Measurements from ENCODE around the gene EPS15. TPM values are rescaled to one million over a fixed set of nuclear protein-coding genes. Genes with fewer than 3 reads are reported as not detected.
A peak's percentile ranks its signal among the peaks of the same experiment; 100 is the strongest.

Gene EPS15
- polyA plus RNA-seq, 1 of the 3 experiments (the other 2 are of a cell fraction) = 17.0 TPM

- TF ChIP-seq, protein P1, sequence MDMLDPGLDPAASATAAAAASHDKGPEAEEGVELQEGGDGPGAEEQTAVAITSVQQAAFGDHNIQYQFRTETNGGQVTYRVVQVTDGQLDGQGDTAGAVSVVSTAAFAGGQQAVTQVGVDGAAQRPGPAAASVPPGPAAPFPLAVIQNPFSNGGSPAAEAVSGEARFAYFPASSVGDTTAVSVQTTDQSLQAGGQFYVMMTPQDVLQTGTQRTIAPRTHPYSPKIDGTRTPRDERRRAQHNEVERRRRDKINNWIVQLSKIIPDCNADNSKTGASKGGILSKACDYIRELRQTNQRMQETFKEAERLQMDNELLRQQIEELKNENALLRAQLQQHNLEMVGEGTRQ (IDR thresholded peaks at IDR 0.05; ENCODE audit: borderline replicate concordance, low read depth, low read length) = no peak
- TF ChIP-seq NRF1 (IDR thresholded peaks at IDR 0.05; ENCODE audit: low read depth, low read length) = no peak
- no peak for TF ChIP-seq TEAD4 (IDR thresholded peaks at IDR 0.05; ENCODE audit: borderline replicate concordance, insufficient read depth)
- TF ChIP-seq JUND (IDR thresholded peaks at IDR 0.05) = no peak
Observed at GRCh38 chr1:51422367-51423072, 96.5 kb downstream of the EPS15 start (continued).

GRCh38 chr1:51421964-51422363 lies 97.1 kb downstream of the EPS15 start:
- CTCF ChIA-PET = interaction anchor here (0.6 to 0.9 kb wide), 2 partner anchors 119 to 145 kb away, joined by 3 read pairs; no protein-coding TSS in a partner anchor
- H3K36me3 ChIP-seq (replicated peaks in 1 of 2; ENCODE audit: control insufficient read depth in 1 of 2, insufficient read depth in 2 of 2, low read length in 1 of 2) = peaks cover 29 to 51% of the 10 kb centered on the region in 2 experiments
- no peaks in the 10 kb centered on the region for H3K9me3 ChIP-seq
- H3K9ac ChIP-seq = no peak overlapping the region
- H3K4me3 ChIP-seq (ENCODE audit: low read depth in 2 of 2, low read length in 1 of 2) = peak overlapping the region in 1 of 2 experiments; percentile 35; a peak in 2 of 4 replicates
- H3F3A ChIP-seq (replicated peaks; ENCODE audit: insufficient read depth) = peaks cover 22% of the 10 kb centered on the region
- H3K4me2 ChIP-seq = peak overlapping the region; percentile 38; the same call in 1 of the 2 replicates
- POLR2A ChIA-PET = no interaction called here
- no peaks in the 10 kb centered on the region for H3K9me2 ChIP-seq
- no peaks in the 10 kb centered on the region; the same call in 1 of the 2 replicates for H3K79me2 ChIP-seq (ENCODE audit: insufficient read depth)
- H4K20me1 ChIP-seq (ENCODE audit: insufficient read depth) = no peaks in the 10 kb centered on the region
- peak; percentile 100 for TF ChIP-seq RFX5 (IDR thresholded peaks at IDR 0.05; ENCODE audit: low read length)
- peak in 1 of 2 experiments; percentile 24; a peak in 1 of 4 replicates for TF ChIP-seq EP300 (IDR thresholded peaks at IDR 0.05; ENCODE audit: borderline replicate concordance in 1 of 2, low read depth in 1 of 2, low read length in 1 of 2)
- TF ChIP-seq TEAD4 (IDR thresholded peaks at IDR 0.05; ENCODE audit: borderline replicate concordance, insufficient read depth) = no peak
- H2AFZ ChIP-seq (ENCODE audit: low read depth) = no peak overlapping the region
- H3K27ac ChIP-seq (ENCODE audit: low read depth in 2 of 2, low read length in 1 of 2) = peak overlapping the region; percentile 36 to 55; a peak in 3 of 4 replicates
- H3K4me1 ChIP-seq (ENCODE audit: control insufficient read depth in 1 of 2, insufficient read depth in 2 of 2, low read depth in 1 of 2, low read length in 1 of 2) = peaks cover 2 to 33% of the 10 kb centered on the region in 2 experiments; a peak in 3 of 4 replicates
- peak; percentile 65 for DNase-seq
- no peaks in the 10 kb centered on the region for H3K27me3 ChIP-seq (ENCODE audit: insufficient read depth)

DNA sequence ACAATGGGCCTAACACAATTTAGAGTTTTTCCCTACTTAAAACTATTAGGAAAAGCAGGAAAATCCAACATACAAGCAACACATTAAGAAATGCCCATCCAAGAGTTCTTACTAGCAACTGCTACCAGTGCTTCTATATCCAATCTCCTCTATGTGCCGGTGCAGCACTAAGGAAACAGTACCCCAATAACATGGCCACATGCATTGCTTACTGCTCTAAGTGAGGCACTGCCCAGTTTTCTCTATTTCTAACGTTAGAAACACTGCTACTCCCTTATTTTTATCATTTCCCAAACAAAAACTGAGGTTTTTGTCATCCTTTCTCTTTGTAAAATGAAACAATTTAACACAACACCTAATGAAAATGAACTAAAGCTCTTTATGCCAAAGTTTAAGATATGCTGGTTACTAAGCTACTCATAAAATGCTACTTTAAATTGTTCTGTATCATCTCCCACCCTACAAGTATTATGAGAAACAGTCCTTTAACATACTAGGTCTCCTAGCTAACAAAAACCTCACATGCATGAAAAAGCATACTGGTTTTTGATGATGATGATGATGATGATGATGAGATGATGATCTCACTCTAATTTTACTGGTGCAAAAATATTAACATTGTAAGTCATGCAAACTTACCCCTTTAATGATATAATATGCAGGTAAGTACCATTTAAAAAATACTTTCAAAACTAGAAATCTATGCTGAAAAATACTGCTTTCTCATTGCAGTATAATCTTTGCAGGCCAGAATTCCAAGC lies 98.0 kb downstream of the EPS15 start:
- Histone ChIP-seq H3K9ac (no peak overlapping the region), H3K4me1 (ENCODE audit: control insufficient read depth in 1 of 2, insufficient read depth in 2 of 2, low read depth in 1 of 2, low read length in 1 of 2) (peaks cover 2 to 35% of the 10 kb centered on the region in 2 experiments; a peak in 3 of 4 replicates), H4K20me1 (ENCODE audit: insufficient read depth) (no peaks in the 10 kb centered on the region), H3K4me3 (ENCODE audit: low read depth in 2 of 2, low read length in 1 of 2) (peak overlapping the region in 1 of 2 experiments; percentile 35; a peak in 2 of 4 replicates), H3K27ac (ENCODE audit: low read depth in 2 of 2, low read length in 1 of 2) (peak overlapping the region in 1 of 2 experiments; percentile 55; a peak in 2 of 4 replicates), H3K4me2 (no peak overlapping the region), H3K9me3 (no peaks in the 10 kb centered on the region), H3K27me3 (ENCODE audit: insufficient read depth) (no peaks in the 10 kb centered on the region), H3K36me3 (replicated peaks in 1 of 2; ENCODE audit: control insufficient read depth in 1 of 2, insufficient read depth in 2 of 2, low read length in 1 of 2) (peaks cover 29 to 54% of the 10 kb centered on the region in 2 experiments), H2AFZ (ENCODE audit: low read depth) (no peak overlapping the region), H3F3A (replicated peaks; ENCODE audit: insufficient read depth) (peaks cover 22% of the 10 kb centered on the region), H3K9me2 (no peaks in the 10 kb centered on the region), H3K79me2 (ENCODE audit: insufficient read depth) (no peaks in the 10 kb centered on the region; the same call in 1 of the 2 replicates)
- ChIA-PET POLR2A (no interaction called here), CTCF (interaction anchor here (0.6 kb wide), 1 partner anchor 119 kb away, joined by 3 read pairs; no protein-coding TSS in a partner anchor)
- 69% methylated on average over 2 of the region's 2 CpGs for WGBS (ENCODE audit: low lambda C conversion rate)
- no peak for TF ChIP-seq SMC3 (IDR thresholded peaks at IDR 0.05; ENCODE audit: low read depth, low read length)
- no peak for TF ChIP-seq TAF1 (IDR thresholded peaks at IDR 0.05; ENCODE audit: borderline replicate concordance, low read depth, low read length)
- no peak for DNase-seq

All from SK-N-SH (cell line).